LHCN-M2 (cell line): Measurements from ENCODE around the gene MLYCD. TPM values are rescaled to one million over a fixed set of nuclear protein-coding genes. Genes with fewer than 3 reads are reported as not detected.

ENCODE experiments used
- DNase-seq: peaks from one replicate; pipeline ENCODE4 v3.0.0-alpha.2; 2012; ENCODE audit warnings: low read depth
- total RNA-seq: library from RNA; depleted of rRNA; stranded (reverse); fragments of >200 nt; gene quantifications from 2 replicates; pipeline ENCODE4 v1.2.3, GENCODE V29; 2014

Gene MLYCD
- total RNA-seq, 1 experiment from 2014 or later = 2.7 TPM

- peak; percentile 76 for DNase-seq
Observed at GRCh38 chr16:83954577-83955016, 55.7 kb downstream of the MLYCD start.

- no peak for DNase-seq
Observed at GRCh38 chr16:83955218-83956130, 56.6 kb downstream of the MLYCD start.

- peak; percentile 46 for DNase-seq
Observed at GRCh38 chr16:83956336-83957289, 57.7 kb downstream of the MLYCD start.

- no peak for DNase-seq
Observed at GRCh38 chr16:83957296-83957855, 58.5 kb downstream of the MLYCD start.

GRCh38 chr16:83958137-83958845 is 59.4 kb downstream of the MLYCD start:
- DNase-seq = no peak

GRCh38 chr16:83958846-83959565 is 60.1 kb downstream of the MLYCD start:
- DNase-seq = no peak

- DNase-seq = no peak
Observed at GRCh38 chr16:83959656-83960434, 60.9 kb downstream of the MLYCD start.

- no peak for DNase-seq
Observed at GRCh38 chr16:83960521-83961249, 61.8 kb downstream of the MLYCD start.

GRCh38 chr16:83961591-83961990 is 62.7 kb downstream of the MLYCD start:
- no peak for DNase-seq

GRCh38 chr16:83963277-83964119 is 64.6 kb downstream of the MLYCD start:
- DNase-seq = no peak

GRCh38 chr16:83964684-83965443 is 65.9 kb downstream of the MLYCD start:
- no peak for DNase-seq

- no peak for DNase-seq
Observed at GRCh38 chr16:83965444-83966152, 66.7 kb downstream of the MLYCD start.

GRCh38 chr16:83966153-83966696 is 67.3 kb downstream of the MLYCD start:
- no peak for DNase-seq

- no peak for DNase-seq
Observed at GRCh38 chr16:83967091-83967490, 68.2 kb downstream of the MLYCD start.

GRCh38 chr16:83967838-83968305 is 69.0 kb downstream of the MLYCD start, which contains the start of gene NECAB2:
NECAB2 (plus strand) TSS chr16:83968244; CDS start chr16:83968649, 405 bp downstream.
- peak; percentile 15 for DNase-seq

GRCh38 chr16:83968306-83968851 is 69.5 kb downstream of the MLYCD start:
- no peak for DNase-seq
